HepG2 (cell line): ENCODE results near the gene PRDX5. TPM values are rescaled to one million over a fixed set of nuclear protein-coding genes. Genes with fewer than 3 reads are reported as not detected.

Experiments
- ELF1 ChIP-seq: sonication (generic); formaldehyde crosslinking; IDR thresholded peaks from 2 replicates; pipeline ENCODE4 v1.4.0; 2020; ENCODE audit warnings: missing genetic modification reagents
- HMGXB4 ChIP-seq, 2 experiments: sonication (generic) in 1 of 2; formaldehyde crosslinking in 1 of 2; IDR thresholded peaks; 2 replicates each; pipeline versions ENCODE4 v1.4.0 to v1.6.1; 2018 to 2020; ENCODE audit warnings: missing genetic modification reagents in 2 of 2, borderline replicate concordance in 1 of 2, low read depth in 1 of 2, mild to moderate bottlenecking in 1 of 2, missing biosample characterization in 1 of 2
- HNF1B ChIP-seq: sonication (generic); formaldehyde crosslinking; IDR thresholded peaks from 2 replicates; pipeline ENCODE4 v1.5.1; 2020; ENCODE audit warnings: mild to moderate bottlenecking, moderate library complexity, missing genetic modification reagents
- MAF1 ChIP-seq: sonication (generic); formaldehyde crosslinking; IDR thresholded peaks from 2 replicates; pipeline ENCODE4 v1.5.0; 2020; ENCODE audit warnings: missing genetic modification reagents, borderline replicate concordance
- MATR3 ChIP-seq: sonication (generic); formaldehyde crosslinking; IDR thresholded peaks from 2 replicates; pipeline ENCODE4 v1.4.0; 2020; ENCODE audit warnings: missing genetic modification reagents
- MXI1 ChIP-seq: IDR thresholded peaks from 3 replicates; pipeline ENCODE4 v1.6.1; 2012; ENCODE audit warnings: low read depth, low read length, inconsistent platforms, borderline replicate concordance
- NPAS2 ChIP-seq: sonication (generic); formaldehyde crosslinking; IDR thresholded peaks from 2 replicates; pipeline ENCODE4 v1.8.0; 2022; ENCODE audit warnings: mild to moderate bottlenecking, missing genetic modification reagents, borderline replicate concordance
- PCBP1 ChIP-seq: fragments of 200-400 bp; formaldehyde crosslinking; IDR thresholded peaks from 2 replicates; pipeline ENCODE4 v1.6.1; 2017; ENCODE audit warnings: mild to moderate bottlenecking, low read depth, low read length, borderline replicate concordance
- PHF5A ChIP-seq: IDR thresholded peaks from one replicate; pipeline ENCODE4 v1.6.1; 2018; ENCODE audit warnings: low read depth, missing genetic modification reagents; ENCODE audit not compliant: unreplicated experiment
- SP2 ChIP-seq: sonication (generic); formaldehyde crosslinking; IDR thresholded peaks from 2 replicates; pipeline ENCODE4 v1.5.1; 2020; ENCODE audit warnings: mild to moderate bottlenecking, missing genetic modification reagents
- STAG1 ChIP-seq: sonication (generic); formaldehyde crosslinking; IDR thresholded peaks from 2 replicates; pipeline ENCODE4 v1.4.0; 2020; ENCODE audit warnings: missing genetic modification reagents
- ZBED4 ChIP-seq: sonication (generic); formaldehyde crosslinking; IDR thresholded peaks from 2 replicates; pipeline ENCODE4 v1.4.0; 2020; ENCODE audit warnings: missing genetic modification reagents, borderline replicate concordance
- ZBTB1 ChIP-seq: sonication (generic); formaldehyde crosslinking; IDR thresholded peaks from 2 replicates; pipeline ENCODE4 v1.4.0; 2020; ENCODE audit warnings: missing genetic modification reagents, borderline replicate concordance
- ZNF589 ChIP-seq: sonication (generic); formaldehyde crosslinking; conservative IDR thresholded peaks from 2 replicates; pipeline ENCODE4 v1.8.0; 2022; ENCODE audit warnings: mild to moderate bottlenecking, moderate library complexity, missing genetic modification reagents
- ZNF615 ChIP-seq: sonication (generic); formaldehyde crosslinking; IDR thresholded peaks from 2 replicates; pipeline ENCODE4 v1.5.0; 2020; ENCODE audit warnings: mild to moderate bottlenecking, missing genetic modification reagents, borderline replicate concordance
- ZNF691 ChIP-seq: sonication (generic); formaldehyde crosslinking; IDR thresholded peaks from 2 replicates; pipeline ENCODE4 v1.4.0; 2020; ENCODE audit warnings: missing genetic modification reagents, low read depth, mild to moderate bottlenecking, borderline replicate concordance
- ZSCAN25 ChIP-seq: sonication (generic); formaldehyde crosslinking; IDR thresholded peaks from 2 replicates; pipeline ENCODE4 v1.8.0; 2022; ENCODE audit warnings: mild to moderate bottlenecking, missing genetic modification reagents
- polyA plus RNA-seq, 8 experiments: library from polyadenylated mRNA; depleted of rRNA in 3 of 8; stranded (reverse) in 7 of 8; unstranded in 1 of 8; fragments of >200 nt; fragmentation: Illumina TruSeq in 4 of 8; extraction: Trizol in 4 of 8; gene quantifications; 2 replicates each; pipeline versions ENCODE4 v1.2.1 to v1.2.3, GENCODE V29; 2011 to 2016; ENCODE audit warnings: low read depth in 4 of 8, missing spikeins in 1 of 8, mixed read lengths in 1 of 8; ENCODE audit not compliant: insufficient read depth in 1 of 8
- total RNA-seq, 5 experiments: library from RNA; depleted of rRNA; stranded (reverse); fragments of >200 nt; fragmentation: Illumina TruSeq; extraction: Trizol; gene quantifications; 2 replicates each; pipeline ENCODE4 v1.2.3, GENCODE V29; 2016; ENCODE audit warnings: low read depth in 1 of 5

PRDX5 gene
- total and polyA plus RNA-seq, 2 of the 13 experiments (the other 11 are each of a cell fraction or from before 2014, with no cell fraction given), result 215 to 311 TPM

- 0 out of 2 replicates have a peak, but pooled peaks have one; percentile 38 for TF ChIP-seq HNF1B (CRISPR knock-in tag)
- TF ChIP-seq PCBP1, result no peak
- TF ChIP-seq ZNF615 (CRISPR knock-in tag), result no peak
- TF ChIP-seq ZNF691 (CRISPR knock-in tag), result no peak
- no peak for TF ChIP-seq ZNF589 (CRISPR knock-in tag)
- TF ChIP-seq STAG1 (CRISPR knock-in tag), result peak; percentile 26; the same call in 1 of the 2 replicates
- TF ChIP-seq MXI1, result no peak
- no peak for TF ChIP-seq ZBED4 (CRISPR knock-in tag)
- no peak for TF ChIP-seq ZBTB1 (CRISPR knock-in tag)
- no peak for TF ChIP-seq PHF5A (CRISPR knock-in tag)
- no peak for TF ChIP-seq MAF1 (CRISPR knock-in tag)
- 0 out of 2 replicates have a peak, but pooled peaks have one; percentile 32 for TF ChIP-seq ZSCAN25
- TF ChIP-seq MATR3 (CRISPR knock-in tag), result no peak
- no peak for TF ChIP-seq NPAS2 (CRISPR knock-in tag)
- no peak for TF ChIP-seq SP2 (CRISPR knock-in tag)
- peak; percentile 45 to 63; a peak in 2 of 4 replicates for TF ChIP-seq HMGXB4 (CRISPR knock-in tag; IDR thresholded peaks at IDR 0.05; ENCODE audit: borderline replicate concordance in 1 of 2, low read depth in 1 of 2)
- TF ChIP-seq ELF1 (CRISPR knock-in tag), result no peak
Observed at GRCh38 chr11:64356498-64357411, 38.8 kb downstream of the PRDX5 start (continued).
